ENCODE measurements around the gene PCNX2.

Gene PCNX2

GRCh38 chr1:233240829-233241682 lies 54.5 kb downstream of the PCNX2 start:
- no peaks in the 10 kb centered on the region for H3K9me3 ChIP-seq (ENCODE audit: control insufficient read depth, insufficient read depth, low read depth, low read length)
- peaks cover 41% of the 10 kb centered on the region for H3K4me1 ChIP-seq (ENCODE audit: control insufficient read depth, insufficient read depth, low read length)
- H3K36me3 ChIP-seq (ENCODE audit: control insufficient read depth in 2 of 2, insufficient read depth in 1 of 2, low read length in 2 of 2): peaks cover 0 to 9% of the 10 kb centered on the region in 2 experiments
- no peak overlapping the region for H3K4me3 ChIP-seq (ENCODE audit: low read depth, low read length)
- CTCF ChIA-PET: interaction anchor here (0.6 to 2.0 kb wide), 17 partner anchors 13 to 1485 kb away, joined by 3 to 8 read pairs (median 3); no protein-coding TSS in a partner anchor
- POLR2A ChIA-PET: interaction anchor here (0.6 to 2.3 kb wide), 5 partner anchors 27 to 642 kb away, joined by 3 to 8 read pairs (median 4); partner anchors contain the start of gene SIPA1L2
- peak overlapping the region; percentile 44 for H3K27ac ChIP-seq (ENCODE audit: extremely low read depth, low read depth, low read length)
- TF ChIP-seq ZNF529 (tag by site-specific recombination; IDR thresholded peaks at IDR 0.05; ENCODE audit: insufficient replicate concordance) (no peak), ZBTB17 (tag by site-specific recombination; IDR thresholded peaks at IDR 0.05) (0 out of 2 replicates have a peak, but pooled peaks have one; percentile 28), GLI4 (tag by site-specific recombination; IDR thresholded peaks at IDR 0.05) (no peak), ZNF37A (tag by site-specific recombination; IDR thresholded peaks at IDR 0.05) (no peak), PRDM10 (tag by site-specific recombination; IDR thresholded peaks at IDR 0.05) (no peak), SCRT1 (tag by site-specific recombination; IDR thresholded peaks at IDR 0.05; ENCODE audit: borderline replicate concordance) (0 out of 2 replicates have a peak, but pooled peaks have one; percentile 49), CTCF (tag by site-specific recombination; IDR thresholded peaks at IDR 0.05) (peak; percentile 95), ZNF202 (tag by site-specific recombination; IDR thresholded peaks at IDR 0.05; ENCODE audit: borderline replicate concordance) (no peak), KLF16 (tag by site-specific recombination; IDR thresholded peaks at IDR 0.05) (no peak), HIC1 (tag by site-specific recombination; IDR thresholded peaks at IDR 0.05) (no peak), ZNF311 (tag by site-specific recombination; IDR thresholded peaks at IDR 0.05; ENCODE audit: borderline replicate concordance) (no peak), ZNF654 (tag by site-specific recombination; IDR thresholded peaks at IDR 0.05; ENCODE audit: low read depth) (peak; percentile 88), ZNF626 (tag by site-specific recombination; IDR thresholded peaks at IDR 0.05) (no peak), ZNF114 (tag by site-specific recombination; IDR thresholded peaks at IDR 0.05) (no peak), ZNF274 (IDR thresholded peaks at IDR 0.05; ENCODE audit: low read length) (no peak), ZNF274 (tag by site-specific recombination; IDR thresholded peaks at IDR 0.05; ENCODE audit: borderline replicate concordance) (no peak), ZNF629 (tag by site-specific recombination; IDR thresholded peaks at IDR 0.05) (no peak), ZNF558 (tag by site-specific recombination; IDR thresholded peaks at IDR 0.05) (peak; percentile 35; the same call in 1 of the 2 replicates), KLF7 (tag by site-specific recombination; IDR thresholded peaks at IDR 0.05; ENCODE audit: borderline replicate concordance) (no peak), ZNF768 (tag by site-specific recombination; IDR thresholded peaks at IDR 0.05) (no peak), ZNF433 (tag by site-specific recombination; IDR thresholded peaks at IDR 0.05; ENCODE audit: low read depth) (no peak)
- TF ChIP-seq, protein P1, sequence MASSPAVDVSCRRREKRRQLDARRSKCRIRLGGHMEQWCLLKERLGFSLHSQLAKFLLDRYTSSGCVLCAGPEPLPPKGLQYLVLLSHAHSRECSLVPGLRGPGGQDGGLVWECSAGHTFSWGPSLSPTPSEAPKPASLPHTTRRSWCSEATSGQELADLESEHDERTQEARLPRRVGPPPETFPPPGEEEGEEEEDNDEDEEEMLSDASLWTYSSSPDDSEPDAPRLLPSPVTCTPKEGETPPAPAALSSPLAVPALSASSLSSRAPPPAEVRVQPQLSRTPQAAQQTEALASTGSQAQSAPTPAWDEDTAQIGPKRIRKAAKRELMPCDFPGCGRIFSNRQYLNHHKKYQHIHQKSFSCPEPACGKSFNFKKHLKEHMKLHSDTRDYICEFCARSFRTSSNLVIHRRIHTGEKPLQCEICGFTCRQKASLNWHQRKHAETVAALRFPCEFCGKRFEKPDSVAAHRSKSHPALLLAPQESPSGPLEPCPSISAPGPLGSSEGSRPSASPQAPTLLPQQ (tag by site-specific recombination; IDR thresholded peaks at IDR 0.05): no peak
- TF ChIP-seq, protein P2, sequence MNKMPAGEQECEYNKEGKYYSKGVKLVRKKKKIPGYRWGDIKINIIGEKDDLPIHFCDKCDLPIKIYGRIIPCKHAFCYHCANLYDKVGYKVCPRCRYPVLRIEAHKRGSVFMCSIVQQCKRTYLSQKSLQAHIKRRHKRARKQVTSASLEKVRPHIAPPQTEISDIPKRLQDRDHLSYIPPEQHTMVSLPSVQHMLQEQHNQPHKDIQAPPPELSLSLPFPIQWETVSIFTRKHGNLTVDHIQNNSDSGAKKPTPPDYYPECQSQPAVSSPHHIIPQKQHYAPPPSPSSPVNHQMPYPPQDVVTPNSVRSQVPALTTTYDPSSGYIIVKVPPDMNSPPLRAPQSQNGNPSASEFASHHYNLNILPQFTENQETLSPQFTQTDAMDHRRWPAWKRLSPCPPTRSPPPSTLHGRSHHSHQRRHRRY (tag by site-specific recombination; IDR thresholded peaks at IDR 0.05): no peak
- TF ChIP-seq, protein P3, sequence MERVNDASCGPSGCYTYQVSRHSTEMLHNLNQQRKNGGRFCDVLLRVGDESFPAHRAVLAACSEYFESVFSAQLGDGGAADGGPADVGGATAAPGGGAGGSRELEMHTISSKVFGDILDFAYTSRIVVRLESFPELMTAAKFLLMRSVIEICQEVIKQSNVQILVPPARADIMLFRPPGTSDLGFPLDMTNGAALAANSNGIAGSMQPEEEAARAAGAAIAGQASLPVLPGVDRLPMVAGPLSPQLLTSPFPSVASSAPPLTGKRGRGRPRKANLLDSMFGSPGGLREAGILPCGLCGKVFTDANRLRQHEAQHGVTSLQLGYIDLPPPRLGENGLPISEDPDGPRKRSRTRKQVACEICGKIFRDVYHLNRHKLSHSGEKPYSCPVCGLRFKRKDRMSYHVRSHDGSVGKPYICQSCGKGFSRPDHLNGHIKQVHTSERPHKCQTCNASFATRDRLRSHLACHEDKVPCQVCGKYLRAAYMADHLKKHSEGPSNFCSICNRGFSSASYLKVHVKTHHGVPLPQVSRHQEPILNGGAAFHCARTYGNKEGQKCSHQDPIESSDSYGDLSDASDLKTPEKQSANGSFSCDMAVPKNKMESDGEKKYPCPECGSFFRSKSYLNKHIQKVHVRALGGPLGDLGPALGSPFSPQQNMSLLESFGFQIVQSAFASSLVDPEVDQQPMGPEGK (tag by site-specific recombination; IDR thresholded peaks at IDR 0.05): no peak
